Caco-2 (cell line): ENCODE measurements around the gene CENPT. TPM values are rescaled to one million over a fixed set of nuclear protein-coding genes. Genes with fewer than 3 reads are reported as not detected.

Experiments
- BruUV-seq: library from RNA; stranded (reverse); fragments of 400-500 nt; replicated peaks from 2 replicates; lab custom pipeline; 2021; lab: Mats Ljungman, UMichigan
- CTCF ChIA-PET: fragments of 300-600 bp; sonication (Branson Sonifier 250); formaldehyde crosslinking; loops from one replicate; lab custom pipeline; 2022; ENCODE audit warnings: antibody characterized with exemption; lab: Charles Lee
- POLR2A ChIA-PET: fragments of 300-600 bp; sonication (Branson Sonifier 250); formaldehyde crosslinking; loops from one replicate; lab custom pipeline; 2022; ENCODE audit warnings: antibody characterized with exemption; lab: Charles Lee
- DNase-seq, 2 experiments: peaks; one replicate each; pipeline versions ENCODE4 v3.0.0 to v3.0.0-alpha.2; 2020 to 2022
- H3K27me3 ChIP-seq: replicated peaks from 2 replicates; pipeline ENCODE4 v1.6.0; 2011; ENCODE audit warnings: low read length; ENCODE audit not compliant: control insufficient read depth, insufficient read depth
- H3K36me3 ChIP-seq: 2 replicates; pipeline ENCODE4 v1.5.1; 2011; ENCODE audit warnings: low read length; ENCODE audit not compliant: control insufficient read depth, insufficient read depth
- H3K4me1 ChIP-seq: fragments of 250-450 bp; sonication (Bioruptor Pico); 2 replicates; pipeline ENCODE4 v1.5.1; 2020; ENCODE audit warnings: mild to moderate bottlenecking
- H3K4me3 ChIP-seq: 2 replicates; pipeline ENCODE4 v1.5.1; 2011; ENCODE audit warnings: low read depth, mild to moderate bottlenecking, control low read depth, low read length
- H3K9me3 ChIP-seq: fragments of 250-450 bp; sonication (Bioruptor Pico); 2 replicates; pipeline ENCODE4 v1.5.1; 2020; ENCODE audit warnings: mild to moderate bottlenecking, moderate library complexity
- H3K27ac Mint-ChIP-seq: one replicate; pipeline ENCODE4 v1.8.0; 2022; ENCODE audit warnings: mixed read lengths; ENCODE audit not compliant: unreplicated experiment
- H3K27me3 Mint-ChIP-seq: one replicate; pipeline ENCODE4 v1.8.0; 2022; ENCODE audit warnings: mixed read lengths; ENCODE audit not compliant: insufficient read depth, unreplicated experiment
- H3K36me3 Mint-ChIP-seq: one replicate; pipeline ENCODE4 v1.8.0; 2022; ENCODE audit warnings: mild to moderate bottlenecking, mixed read lengths; ENCODE audit not compliant: insufficient read depth, unreplicated experiment
- H3K4me1 Mint-ChIP-seq: one replicate; pipeline ENCODE4 v1.8.0; 2022; ENCODE audit warnings: low read depth, mixed read lengths; ENCODE audit not compliant: unreplicated experiment
- H3K4me3 Mint-ChIP-seq: one replicate; pipeline ENCODE4 v1.8.0; 2022; ENCODE audit warnings: mild to moderate bottlenecking, moderate library complexity, mixed read lengths; ENCODE audit not compliant: unreplicated experiment
- H3K9me3 Mint-ChIP-seq: one replicate; pipeline ENCODE4 v1.8.0; 2022; ENCODE audit warnings: mixed read lengths; ENCODE audit not compliant: unreplicated experiment
- CTCF ChIP-seq, 2 experiments: fragments of 200-600 bp in 1 of 2; IDR thresholded peaks; 1 replicate in 1 of 2; 2 replicates in 1 of 2; pipeline versions ENCODE4 v1.5.1 to v1.8.0; 2011 to 2022; ENCODE audit warnings: antibody characterized with exemption in 1 of 2, control low read depth in 1 of 2, inconsistent platforms in 1 of 2, low read depth in 1 of 2, low read length in 1 of 2, mild to moderate bottlenecking in 1 of 2, moderate library complexity in 1 of 2; ENCODE audit not compliant: insufficient read depth in 1 of 2, severe bottlenecking in 1 of 2, unreplicated experiment in 1 of 2
- intact Hi-C: fragments of 100-400 bp; cut with micrococcal nuclease; formaldehyde crosslinking; loops from one replicate; pipeline ENCODE4 v1.10.0; 2022; ENCODE audit not compliant: unreplicated experiment
- total RNA-seq: library from RNA; stranded (reverse); gene quantifications from 2 replicates; pipeline ENCODE4 v1.2.3, GENCODE V29; 2022

The CENPT gene
- total RNA-seq, 1 experiment from 2014 or later: 80.1 TPM

GRCh38 chr16:67869653-67870052 is 22.2 kb upstream of the CENPT start:
- Mint-ChIP-seq H3K27me3 (no peaks in the 10 kb centered on the region), H3K9me3 (no peaks in the 10 kb centered on the region), H3K27ac (no peak overlapping the region), H3K4me3 (no peak overlapping the region), H3K36me3 (peaks cover 80% of the 10 kb centered on the region), H3K4me1 (peaks cover 11% of the 10 kb centered on the region)
- DNase-seq: no peak
- Histone ChIP-seq H3K4me3 (no peak overlapping the region), H3K4me1 (peaks cover 7% of the 10 kb centered on the region; the same call in 1 of the 2 replicates), H3K9me3 (no peaks in the 10 kb centered on the region), H3K36me3 (peaks cover 11% of the 10 kb centered on the region), H3K27me3 (no peaks in the 10 kb centered on the region)
- TF ChIP-seq CTCF (IDR thresholded peaks at IDR 0.05; ENCODE audit: insufficient read depth in 1 of 2, low read depth in 1 of 2, low read length in 1 of 2, severe bottlenecking in 1 of 2, unreplicated experiment in 1 of 2): no peak
- ChIA-PET POLR2A (no interaction called here), CTCF (interaction anchor here (0.6 kb wide), 3 partner anchors 14 to 102 kb away, joined by 3 to 5 read pairs (median 3); partner anchors contain the start of gene PSKH1)
- BruUV-seq: no TSS peak
- intact Hi-C loops: no loop called here

- Mint-ChIP-seq H3K27me3 (no peaks in the 10 kb centered on the region), H3K36me3 (peaks cover 90% of the 10 kb centered on the region), H3K4me1 (no peaks in the 10 kb centered on the region), H3K4me3 (no peak overlapping the region), H3K9me3 (no peaks in the 10 kb centered on the region), H3K27ac (no peak overlapping the region)
- peaks cover 8% of the 10 kb centered on the region; the same call in 1 of the 2 replicates for H3K36me3 ChIP-seq
- no peak overlapping the region for H3K4me3 ChIP-seq
- no peak for DNase-seq
- H3K4me1 ChIP-seq: no peaks in the 10 kb centered on the region
- no TSS peak for BruUV-seq
- intact Hi-C loops: no loop called here
- CTCF ChIA-PET: no interaction called here
- TF ChIP-seq CTCF (IDR thresholded peaks at IDR 0.05; ENCODE audit: insufficient read depth in 1 of 2, low read depth in 1 of 2, low read length in 1 of 2, severe bottlenecking in 1 of 2, unreplicated experiment in 1 of 2): no peak
- no peaks in the 10 kb centered on the region for H3K27me3 ChIP-seq
- no peaks in the 10 kb centered on the region for H3K9me3 ChIP-seq
- POLR2A ChIA-PET: no interaction called here
Observed at GRCh38 chr16:67868290-67868689, 20.8 kb upstream of the CENPT start.

GRCh38 chr16:67865318-67865717 is 17.8 kb upstream of the CENPT start:
- Mint-ChIP-seq H3K27me3 (no peaks in the 10 kb centered on the region), H3K4me3 (no peak overlapping the region), H3K9me3 (no peaks in the 10 kb centered on the region), H3K36me3 (peaks cover 92% of the 10 kb centered on the region), H3K4me1 (no peaks in the 10 kb centered on the region), H3K27ac (no peak overlapping the region)
- no peak overlapping the region for H3K4me3 ChIP-seq
- ChIA-PET POLR2A (interaction anchor here (0.6 to 1.6 kb wide), 6 partner anchors 17 to 133 kb away, joined by 4 to 11 read pairs (median 6); partner anchors contain the start of genes NUTF2, PSKH1, RANBP10 and TSNAXIP1), CTCF (interaction anchor here (0.7 to 1.6 kb wide), 13 partner anchors 9 to 344 kb away, joined by 3 to 48 read pairs (median 7); partner anchors contain the start of genes NUTF2, RANBP10 and TSNAXIP1)
- peaks cover 10% of the 10 kb centered on the region for H3K36me3 ChIP-seq
- TF ChIP-seq CTCF (IDR thresholded peaks at IDR 0.05; ENCODE audit: insufficient read depth in 1 of 2, low read depth in 1 of 2, low read length in 1 of 2, severe bottlenecking in 1 of 2, unreplicated experiment in 1 of 2): peak; percentile 57 to 83
- no peaks in the 10 kb centered on the region for H3K9me3 ChIP-seq
- peak; percentile 59 to 72 for DNase-seq
- no peaks in the 10 kb centered on the region for H3K27me3 ChIP-seq
- no TSS peak for BruUV-seq
- no peaks in the 10 kb centered on the region for H3K4me1 ChIP-seq
- intact Hi-C loops: loop anchor here (1.0 to 2.0 kb wide), 2 partner anchors 19 to 49 kb away; partner anchors contain the start of genes CENPT and NUTF2
